ENCODE results near the gene SIGLEC10.

Gene SIGLEC10

GRCh38 chr19:51365211-51365964 lies 52.1 kb downstream of the SIGLEC10 start:
- DNase-seq (ENCODE audit: low spot score): no peak

GRCh38 chr19:51364200-51365106 lies 53.0 kb downstream of the SIGLEC10 start:
- DNase-seq (ENCODE audit: low spot score): no peak

- DNase-seq (ENCODE audit: low spot score): no peak
Measured at GRCh38 chr19:51361239-51361638, 56.2 kb downstream of the SIGLEC10 start.

Data from D341Med (cell line).